Endometrium (tissue), 2 donors: ENCODE results near the gene LIX1L.
"Not testable (repeated sequence)": the region's sequence is repeated elsewhere in the genome, so short reads cannot be mapped to it uniquely, and the experiment has no call there.

Source experiments
- FAIRE-seq: peaks from 2 replicates; lab custom pipeline; 2012; peaks lifted over from hg19 to GRCh38; lab: Jason Lieb, UNC
- donor health status: control.
- donor health status: control.

Gene LIX1L

DNA sequence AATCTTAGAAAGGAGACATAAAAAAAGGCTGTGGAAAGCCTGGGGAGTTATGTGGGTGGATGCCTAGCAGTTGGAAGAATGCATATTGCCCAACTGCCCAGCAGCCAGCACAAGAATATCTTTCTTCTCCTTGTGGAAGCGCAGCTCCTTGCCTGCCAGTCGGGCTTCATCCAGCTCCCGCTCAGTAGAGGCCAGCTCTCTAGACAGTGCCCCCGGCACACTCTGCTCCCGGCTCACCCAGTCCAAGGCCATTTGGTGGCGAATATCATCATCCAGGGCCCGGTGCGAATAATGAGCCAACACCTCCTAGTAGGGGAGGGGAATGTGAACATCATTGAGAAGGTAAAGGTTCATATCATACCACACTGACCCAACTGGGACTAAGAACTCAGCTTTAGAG lies 21.6 kb downstream of the LIX1L start:
- no peak for FAIRE-seq

DNA sequence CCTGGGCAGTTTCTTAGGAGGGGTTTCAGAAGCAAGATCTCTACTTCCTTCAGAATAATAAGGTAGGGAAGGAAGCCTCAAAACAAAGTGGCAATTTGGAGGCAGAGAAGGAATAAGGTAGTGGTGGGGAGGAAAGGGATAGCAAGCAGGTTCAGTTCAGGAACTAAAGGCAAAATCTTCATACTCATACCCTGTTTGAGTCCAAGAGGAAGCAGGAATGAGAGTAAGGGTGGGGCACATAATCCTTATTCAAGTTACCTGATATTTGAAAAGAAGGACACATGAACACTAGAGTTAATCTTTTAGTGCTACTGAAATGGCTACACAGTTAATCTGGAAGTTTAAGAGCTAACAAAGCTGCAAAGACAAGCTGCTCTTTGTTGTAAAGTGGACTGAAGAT lies 22.1 kb downstream of the LIX1L start:
- no peak for FAIRE-seq

DNA sequence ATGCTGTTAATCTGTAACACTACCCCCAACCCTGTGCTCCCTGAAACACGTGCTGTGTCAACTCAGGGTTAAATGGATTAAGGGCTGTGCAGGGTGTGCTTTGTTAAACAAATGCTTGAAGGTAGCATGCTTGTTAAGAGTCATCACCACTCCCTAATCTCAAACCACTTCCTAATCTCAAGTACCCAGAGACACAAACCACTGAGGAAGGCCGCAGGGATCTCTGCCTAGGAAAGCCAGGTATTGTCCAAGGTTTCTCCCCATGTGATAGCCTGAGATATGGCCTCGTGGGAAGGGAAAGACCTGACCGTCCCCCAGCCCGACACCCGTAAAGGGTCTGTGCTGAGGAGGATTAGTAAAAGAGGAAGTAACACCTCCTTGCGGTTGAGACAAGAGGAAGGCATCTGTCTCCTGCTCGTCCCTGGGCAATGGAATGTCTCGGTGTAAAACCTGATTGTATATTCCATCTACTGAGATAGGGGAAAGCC lies 25.3 kb downstream of the LIX1L start:
- FAIRE-seq: not testable (repeated sequence)

DNA sequence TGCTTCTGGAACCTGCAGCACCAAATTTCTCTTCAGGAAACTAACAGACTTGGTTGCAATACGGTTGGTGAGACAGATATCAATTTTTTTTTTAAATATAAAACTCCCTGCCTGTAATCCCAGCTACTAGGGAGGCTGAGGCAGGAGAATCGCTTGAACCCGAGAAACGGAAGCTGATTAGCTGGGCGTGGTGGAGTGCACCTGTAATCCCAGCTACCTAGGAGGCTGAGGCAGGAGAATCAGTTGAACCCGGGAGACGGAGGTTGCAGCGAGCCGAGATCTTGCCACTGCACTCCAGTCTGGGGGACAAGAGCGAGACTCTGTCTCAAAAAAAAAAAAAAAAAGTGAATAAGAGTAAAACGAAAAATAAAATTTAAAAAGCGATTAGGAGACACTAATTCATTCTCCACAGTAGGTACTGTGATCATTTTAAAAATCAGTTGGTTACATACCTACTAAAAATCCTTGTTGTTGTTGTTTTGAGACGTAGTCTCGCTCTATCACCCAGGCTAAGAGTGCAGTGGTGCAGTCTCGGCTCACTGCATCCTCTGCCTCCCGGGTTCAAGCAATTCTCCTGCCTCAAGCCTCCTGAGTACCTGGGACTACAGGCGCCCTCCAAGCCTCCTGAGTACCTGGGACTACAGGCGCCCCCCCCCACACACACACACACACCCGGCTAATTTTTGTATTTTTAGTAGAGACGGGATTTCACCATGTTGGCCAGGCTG lies 29.7 kb downstream of the LIX1L start:
- no peak for FAIRE-seq

DNA sequence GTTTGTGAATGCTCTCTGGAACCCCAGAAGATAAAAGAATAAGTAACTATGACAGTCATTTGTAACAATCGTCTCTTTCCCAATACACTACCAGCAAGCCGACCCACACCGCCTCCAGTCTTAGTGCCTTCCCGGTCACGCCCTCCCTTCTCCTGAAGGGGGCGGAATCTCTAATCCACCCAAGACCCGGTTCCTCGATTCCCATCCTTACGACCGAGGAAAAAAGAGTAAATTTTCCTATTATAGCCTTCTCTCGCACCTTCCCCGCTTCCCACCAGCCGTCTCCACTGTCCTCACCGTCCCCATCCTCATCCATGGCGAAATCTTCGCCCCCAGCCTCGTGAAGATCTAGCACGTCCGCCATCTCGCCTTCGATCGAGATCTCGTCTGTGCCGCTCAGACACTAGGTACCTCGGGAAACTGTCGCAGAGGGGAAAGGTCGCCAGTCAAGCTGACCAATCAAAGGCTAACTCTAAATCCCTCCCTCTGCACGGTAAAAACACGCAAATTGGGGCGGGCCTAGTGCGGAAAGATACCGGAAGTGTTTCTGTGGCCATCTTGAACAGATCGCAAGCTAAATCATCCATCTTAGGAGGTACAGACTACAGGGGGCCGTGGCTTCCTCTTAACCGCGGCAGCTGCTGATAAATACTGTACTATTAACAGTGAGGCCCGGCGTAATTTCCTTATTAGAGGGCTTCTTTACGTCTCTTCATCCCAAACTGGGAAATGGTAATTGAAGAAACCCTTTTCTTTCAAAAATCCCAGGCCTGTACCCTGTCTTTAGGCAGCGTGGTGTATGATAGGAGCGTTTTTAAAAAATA lies 30.5 kb downstream of the LIX1L start, which contains the start of gene RBM8A:
TSS of gene RBM8A (minus strand) at position 422 of the 824 bp plus-strand sequence. CDS start at position 364, 58 bp downstream.
- peak; percentile 82 for FAIRE-seq

DNA sequence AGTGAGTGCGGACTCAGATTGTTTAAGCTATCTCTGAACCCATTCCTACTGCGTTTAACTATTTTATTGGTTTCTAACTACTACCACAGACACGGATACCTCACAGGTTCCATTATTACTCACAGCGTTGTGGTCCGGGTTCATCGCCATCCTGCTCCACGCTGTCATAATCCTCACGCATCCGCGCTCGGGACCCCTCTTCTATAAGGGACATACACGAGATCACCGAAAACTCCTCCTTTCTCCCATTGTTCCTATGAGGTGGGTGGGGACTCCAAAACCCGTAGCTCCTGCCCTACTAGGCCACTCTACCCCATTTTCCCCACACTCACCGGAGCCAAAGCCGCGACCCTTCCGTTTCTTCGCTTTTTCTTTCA lies 31.1 kb downstream of the LIX1L start:
- no peak for FAIRE-seq

DNA sequence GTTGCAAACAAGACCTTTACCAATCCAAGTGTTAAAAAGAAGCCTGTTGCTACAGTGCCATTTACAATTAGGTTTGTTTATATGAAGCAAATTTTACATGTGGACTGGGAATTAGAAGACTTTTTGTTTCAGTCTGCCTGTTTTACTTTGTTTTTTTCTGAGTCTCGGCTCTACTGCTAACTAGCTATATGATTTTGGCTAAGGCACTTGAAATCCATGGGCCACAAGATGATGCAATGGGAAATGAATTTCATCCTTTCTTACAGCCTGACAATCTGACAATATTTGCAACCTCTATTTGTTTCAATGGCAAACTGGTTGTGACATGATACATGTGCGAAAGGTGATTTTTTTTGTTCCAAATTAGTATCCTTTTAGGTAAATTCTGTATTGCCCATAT lies 35.6 kb downstream of the LIX1L start:
- no peak for FAIRE-seq

DNA sequence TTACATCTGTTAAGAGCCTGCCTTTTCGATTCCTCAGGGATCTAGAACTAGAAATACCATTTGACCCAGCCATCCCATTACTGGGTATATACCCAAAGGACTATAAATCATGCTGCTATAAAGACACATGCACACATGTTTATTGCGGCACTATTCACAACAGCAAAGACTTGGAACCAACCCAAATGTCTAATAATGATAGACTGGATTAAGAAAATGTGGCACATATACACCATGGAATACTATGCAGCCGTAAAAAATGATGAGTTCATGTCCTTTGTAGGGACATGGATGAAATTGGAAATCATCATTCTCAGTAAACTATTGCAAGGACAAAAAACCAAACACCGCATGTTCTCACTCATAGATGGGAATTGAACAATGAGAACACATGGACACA lies 37.5 kb downstream of the LIX1L start:
- FAIRE-seq: not testable (repeated sequence)

DNA sequence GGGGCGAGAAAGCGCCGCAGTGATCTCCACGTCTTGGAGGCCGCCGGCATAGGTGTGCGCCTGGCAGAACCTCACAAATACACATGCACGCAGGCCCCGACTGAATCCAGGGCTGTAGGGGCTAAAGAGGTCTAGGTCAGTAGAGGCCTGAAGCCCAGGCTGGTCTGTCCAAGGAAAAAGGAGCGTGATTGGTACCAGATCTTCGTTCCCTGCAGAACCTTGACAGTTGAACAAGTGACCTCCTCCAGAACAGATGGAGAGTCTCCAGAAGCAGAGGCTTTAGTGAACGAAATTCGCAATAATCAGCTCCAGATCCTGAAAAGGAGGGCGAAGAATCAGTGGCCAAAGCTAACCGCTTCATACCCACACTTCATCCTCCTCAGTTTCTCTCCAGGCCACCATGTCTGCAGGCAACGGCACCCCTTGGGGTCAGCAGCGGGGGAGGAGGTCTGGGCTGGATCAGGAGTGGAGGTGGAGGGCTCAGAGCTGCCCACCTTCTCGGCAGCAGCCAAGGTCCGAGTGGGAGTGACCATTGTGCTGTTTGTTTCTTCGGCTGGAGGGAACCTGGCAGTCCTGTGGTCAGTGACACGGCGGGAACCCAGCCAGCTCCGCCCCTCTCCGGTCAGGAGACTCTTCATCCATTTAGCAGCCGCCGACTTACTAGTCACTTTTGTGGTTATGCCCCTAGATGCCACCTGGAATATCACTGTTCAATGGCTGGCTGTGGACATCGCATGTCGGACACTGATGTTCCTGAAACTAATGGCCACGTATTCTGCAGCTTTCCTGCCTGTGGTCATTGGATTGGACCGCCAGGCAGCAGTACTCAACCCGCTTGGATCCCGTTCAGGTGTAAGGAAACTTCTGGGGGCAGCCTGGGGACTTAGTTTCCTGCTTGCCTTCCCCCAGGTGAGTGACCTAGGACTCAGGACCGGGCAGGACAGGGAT lies 38.6 kb downstream of the LIX1L start:
- no peak for FAIRE-seq

DNA sequence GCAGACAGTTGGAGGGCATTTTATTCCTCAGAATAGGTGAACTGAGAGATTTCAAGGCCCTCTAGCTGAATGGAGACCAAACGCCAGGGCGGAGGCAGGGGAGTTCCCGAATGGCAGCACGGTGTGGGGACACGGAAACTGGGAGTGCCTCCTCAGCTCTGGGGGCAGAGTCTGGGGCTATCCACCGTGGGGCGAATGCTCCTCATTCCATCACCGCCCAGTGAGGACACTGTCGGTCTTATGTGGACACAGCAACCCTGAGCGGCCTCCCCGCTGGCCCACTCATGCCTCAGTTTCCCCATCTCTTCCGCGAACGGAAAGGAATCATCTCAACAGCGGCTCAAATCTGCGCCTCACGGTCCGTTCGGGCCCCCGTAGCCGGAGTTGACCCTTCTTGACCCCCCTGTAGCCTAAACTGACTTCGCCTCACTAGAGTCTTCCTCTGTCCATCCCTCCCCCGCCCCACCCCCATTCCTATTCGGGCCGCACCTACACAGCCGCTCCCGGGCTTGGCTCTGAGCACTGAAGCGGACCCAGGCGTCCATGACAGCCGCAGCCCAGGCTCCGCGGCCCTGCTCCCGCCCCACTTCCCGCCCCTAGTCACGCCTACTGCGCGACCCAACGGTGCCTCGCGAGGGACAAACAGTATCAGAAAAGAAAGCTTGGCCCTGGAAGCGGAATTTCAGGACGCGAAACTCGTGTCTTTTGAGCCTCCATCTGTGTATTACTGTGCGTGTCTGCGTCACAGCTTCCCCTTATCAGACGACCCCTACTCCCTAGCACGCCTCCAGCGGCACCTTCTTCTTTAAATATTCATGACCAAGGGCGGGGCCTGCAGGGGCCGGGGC lies 39.4 kb downstream of the LIX1L start, which contains the start of gene PEX11B:
TSS of gene PEX11B (minus strand) at position 574 of the 848 bp plus-strand sequence. CDS start at position 545, 29 bp downstream.
- FAIRE-seq: no peak

DNA sequence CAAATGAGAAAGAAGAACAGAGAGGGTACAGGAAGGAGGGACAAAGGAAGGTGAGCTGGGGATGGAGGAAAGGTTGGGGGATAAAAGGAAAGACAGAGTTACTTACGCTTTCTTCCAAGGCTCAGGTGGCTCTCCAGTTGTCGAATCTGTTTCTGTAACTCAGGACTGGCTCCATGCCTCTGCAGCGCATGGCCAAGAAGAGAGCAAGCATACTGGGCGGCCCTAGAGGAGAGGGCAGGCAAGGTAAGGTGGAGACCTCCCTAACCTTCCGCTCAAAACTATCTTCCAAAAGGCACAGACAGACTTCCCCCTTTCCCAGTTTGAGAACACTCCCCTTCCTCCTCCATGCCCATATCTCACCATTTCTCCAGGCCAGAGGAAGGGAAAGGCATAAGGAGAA lies 40.2 kb downstream of the LIX1L start:
- no peak for FAIRE-seq

DNA sequence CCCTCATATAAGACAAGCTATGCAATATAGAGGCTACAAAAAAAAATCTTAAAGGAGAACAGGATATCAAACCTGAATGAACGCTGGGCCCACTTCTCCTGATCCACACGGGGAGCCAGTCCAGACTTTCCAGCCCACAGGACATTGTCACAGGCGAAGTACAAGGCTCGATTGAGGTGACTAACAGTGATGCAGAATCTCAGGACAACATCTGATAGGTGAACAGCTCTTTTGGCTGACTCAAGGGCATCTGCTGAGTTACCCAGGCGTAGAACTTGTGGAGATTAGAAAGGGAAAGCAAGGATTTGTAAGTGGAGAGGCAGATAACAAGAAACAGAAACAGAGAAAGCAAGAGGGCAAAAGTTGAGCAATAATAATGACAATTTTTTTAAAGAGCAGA lies 41.1 kb downstream of the LIX1L start:
- no peak for FAIRE-seq

DNA sequence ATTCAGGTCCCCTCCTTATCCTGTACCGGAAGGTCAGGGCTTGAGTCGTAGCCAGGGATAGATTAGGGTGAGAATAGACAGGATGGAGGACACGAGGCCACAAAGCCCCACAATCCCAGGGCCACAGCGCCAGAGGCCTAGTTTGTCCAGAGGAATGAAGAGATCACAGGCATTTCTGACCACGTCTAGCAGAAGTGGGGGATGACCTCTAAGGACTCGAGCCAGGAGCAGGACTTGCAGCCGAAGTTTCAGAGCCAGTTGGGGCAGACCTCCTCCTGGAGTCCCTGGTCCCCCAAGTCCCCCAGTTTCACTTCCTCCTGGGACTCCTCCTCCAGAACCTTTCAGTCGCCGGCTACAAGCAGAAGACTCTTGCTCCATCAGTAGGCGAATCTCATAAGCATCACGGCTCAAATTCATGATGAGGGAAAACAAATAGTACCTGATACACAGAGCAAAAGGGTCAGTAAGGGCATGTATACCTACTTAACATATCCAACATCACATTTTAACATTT lies 45.6 kb downstream of the LIX1L start:
- FAIRE-seq: no peak

DNA sequence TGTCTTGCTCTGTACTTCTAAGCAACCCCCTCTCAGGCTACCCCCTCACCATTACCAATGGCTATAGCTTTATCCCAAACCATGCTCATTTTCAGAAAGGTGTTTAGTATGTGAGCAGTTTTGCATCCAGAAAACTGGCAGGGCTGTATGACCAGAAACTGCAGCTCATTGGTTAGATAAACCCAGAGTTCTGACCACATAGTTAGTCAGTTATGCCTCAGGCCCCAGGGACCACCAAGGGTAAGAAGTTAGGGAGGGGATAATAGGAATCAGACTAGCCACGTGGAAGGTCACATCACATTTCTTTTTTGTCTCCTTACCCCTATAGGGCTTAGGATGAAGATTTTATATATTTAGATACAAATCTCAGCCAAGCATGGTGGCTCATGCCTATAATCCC lies 49.2 kb downstream of the LIX1L start:
- FAIRE-seq: no peak

DNA sequence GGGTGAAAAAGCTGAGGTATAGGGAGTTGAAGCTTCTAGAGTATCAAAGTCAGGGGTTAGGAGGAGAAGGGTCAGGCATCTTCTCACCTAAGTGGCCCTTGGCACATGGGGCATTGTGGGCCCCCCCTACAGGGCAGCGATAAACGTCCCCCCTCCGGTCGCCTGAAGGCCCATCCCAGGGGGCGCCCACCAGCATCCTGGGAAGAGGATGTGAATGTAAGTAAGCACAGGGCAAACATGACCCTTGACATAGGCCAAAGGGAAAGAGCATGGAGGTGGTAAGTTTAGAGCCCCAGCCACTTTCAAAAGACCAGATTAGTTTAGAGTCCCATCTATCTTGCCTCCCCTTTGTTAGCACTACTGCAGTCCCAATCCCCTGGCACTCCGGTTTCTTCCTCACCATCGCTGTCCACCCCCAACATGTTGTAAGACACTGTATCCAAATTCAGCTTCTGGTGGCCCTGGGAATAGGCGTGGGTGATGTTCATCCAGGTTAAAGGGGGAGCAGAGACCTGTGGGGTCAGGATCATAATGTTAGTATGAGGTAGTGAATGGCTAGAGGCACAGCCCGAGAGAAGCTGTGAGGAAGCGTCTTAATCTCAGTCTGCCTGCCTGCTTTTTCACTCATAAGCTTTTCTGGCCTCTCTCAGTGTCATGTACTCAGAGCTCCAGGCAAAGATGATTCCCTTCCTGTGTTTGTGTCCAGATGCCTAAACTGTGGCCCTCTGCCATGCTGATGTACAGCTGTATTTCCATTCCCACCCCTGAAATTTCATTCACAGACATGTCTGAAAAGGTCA lies 50.7 kb downstream of the LIX1L start:
- no peak for FAIRE-seq

DNA sequence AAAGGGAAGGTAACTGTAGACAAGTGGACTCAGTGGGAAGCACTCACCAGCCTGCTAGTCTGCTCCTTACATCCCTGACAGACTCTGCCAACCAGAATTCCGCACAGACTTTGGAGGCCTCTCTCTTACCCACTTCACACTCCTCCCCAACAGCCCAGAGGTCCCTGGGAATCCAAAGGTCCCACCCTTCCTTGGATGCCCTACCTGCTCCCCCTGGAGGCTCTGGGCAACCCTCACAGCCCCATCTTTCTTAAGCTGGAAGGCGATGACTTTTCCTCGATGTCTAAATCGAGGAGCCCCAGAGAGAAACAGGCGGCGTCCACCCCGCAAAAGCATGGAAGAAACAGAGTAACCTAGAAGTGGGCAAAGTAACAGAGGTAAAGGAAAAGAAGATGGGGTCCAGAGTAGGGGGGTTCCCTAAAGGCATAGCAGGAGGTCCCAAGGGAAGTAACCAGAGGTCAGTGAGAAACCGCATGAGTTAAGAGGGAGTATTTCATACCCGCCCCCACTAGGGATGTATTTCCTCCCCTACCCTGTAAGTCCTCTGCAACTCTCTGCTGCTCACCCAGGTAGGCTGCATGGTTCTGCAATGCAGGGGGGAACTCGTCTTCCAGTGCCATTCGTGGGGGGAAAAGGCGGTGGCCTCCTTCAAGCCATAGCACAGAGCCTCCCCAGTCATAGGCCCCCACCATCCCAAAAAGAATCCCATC lies 56.4 kb downstream of the LIX1L start:
- no peak for FAIRE-seq

DNA sequence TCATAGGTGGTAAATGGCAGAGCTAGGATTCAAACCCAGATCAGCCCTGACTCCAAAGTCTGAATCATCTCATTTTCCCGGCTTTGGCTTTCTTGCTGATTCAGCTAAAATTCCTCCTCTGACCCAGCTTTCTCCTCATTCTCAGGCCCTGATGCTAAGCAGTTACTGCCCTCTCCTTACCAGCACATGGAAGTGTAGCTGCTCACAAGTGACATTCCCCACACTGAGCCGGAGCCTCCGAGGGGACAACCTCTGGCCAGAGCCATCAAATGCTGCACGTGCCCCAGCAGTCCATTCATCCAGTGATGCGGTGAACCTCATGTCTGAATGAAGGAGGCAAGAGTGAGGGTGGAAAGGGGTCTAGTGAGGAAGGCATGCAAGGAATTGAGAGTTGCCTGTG lies 59.1 kb downstream of the LIX1L start:
- FAIRE-seq: no peak

DNA sequence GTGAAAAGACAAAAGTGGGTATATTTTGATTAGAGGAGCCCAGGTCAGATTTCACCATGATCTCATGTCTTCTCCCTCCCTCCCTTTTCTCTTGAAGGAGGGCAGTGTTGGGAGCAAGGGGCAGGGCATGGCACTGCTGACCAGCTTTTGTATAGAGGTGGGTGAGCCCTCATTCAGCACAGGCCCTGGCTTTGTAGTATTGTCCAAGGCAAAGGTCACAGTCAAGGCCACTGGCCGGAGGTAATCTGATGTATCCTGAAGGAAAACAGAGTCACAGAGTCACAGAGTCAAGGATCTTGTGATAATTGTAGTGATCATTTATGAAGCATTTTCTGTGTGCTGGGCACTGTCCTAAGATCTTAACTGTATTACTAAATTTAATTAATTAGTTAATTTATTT lies 59.8 kb downstream of the LIX1L start:
- no peak for FAIRE-seq

DNA sequence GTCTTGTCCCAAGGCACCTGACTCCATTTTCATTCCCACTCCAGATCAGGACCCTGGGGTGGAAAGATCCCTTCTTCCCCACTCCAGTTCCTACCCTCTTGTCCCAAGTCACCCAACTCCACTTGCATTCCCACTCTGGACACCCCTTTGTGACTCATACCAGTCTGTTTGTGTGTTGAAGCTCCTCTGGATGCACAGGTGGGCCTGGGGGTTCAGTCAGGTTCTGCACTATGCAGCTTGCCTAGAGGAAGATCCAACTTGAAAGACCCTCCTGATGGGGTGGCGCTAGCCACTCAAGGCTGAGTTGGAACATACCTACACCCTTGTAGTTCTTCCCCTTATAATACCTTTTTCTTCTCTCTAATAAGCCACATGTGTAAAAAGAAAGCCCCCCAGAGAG lies 62.3 kb downstream of the LIX1L start:
- FAIRE-seq: no peak
